Suprapubic skin (tissue), 4 donors: ENCODE measurements around the gene RALGPS1.

Source experiments
- CTCF ChIP-seq, 2 donors: fragments of 200-600 bp in 1 of 2; fragments of 450-650 bp in 1 of 2; sonication (generic) in 1 of 2; IDR thresholded peaks; one replicate each; pipeline ENCODE4 v1.5.1; 2016 to 2019; ENCODE audit warnings: antibody characterized with exemption in 2 of 2, mild to moderate bottlenecking in 1 of 2, moderate library complexity in 1 of 2
- EP300 ChIP-seq: sonication (generic); formaldehyde crosslinking; IDR thresholded peaks from one replicate; pipeline ENCODE4 v1.6.1; 2017; ENCODE audit warnings: antibody characterized with exemption
- POLR2A ChIP-seq, 2 donors: fragments of 450-650 bp; IDR thresholded peaks; one replicate each; pipeline ENCODE4 v1.6.1; 2017; ENCODE audit warnings: antibody characterized with exemption in 2 of 2, mild to moderate bottlenecking in 2 of 2, moderate library complexity in 2 of 2
- POLR2AphosphoS5 ChIP-seq, 3 donors: sonication (generic); formaldehyde crosslinking; IDR thresholded peaks; one replicate each; pipeline ENCODE4 v1.6.1; 2017; ENCODE audit warnings: antibody characterized with exemption in 3 of 3

DNA sequence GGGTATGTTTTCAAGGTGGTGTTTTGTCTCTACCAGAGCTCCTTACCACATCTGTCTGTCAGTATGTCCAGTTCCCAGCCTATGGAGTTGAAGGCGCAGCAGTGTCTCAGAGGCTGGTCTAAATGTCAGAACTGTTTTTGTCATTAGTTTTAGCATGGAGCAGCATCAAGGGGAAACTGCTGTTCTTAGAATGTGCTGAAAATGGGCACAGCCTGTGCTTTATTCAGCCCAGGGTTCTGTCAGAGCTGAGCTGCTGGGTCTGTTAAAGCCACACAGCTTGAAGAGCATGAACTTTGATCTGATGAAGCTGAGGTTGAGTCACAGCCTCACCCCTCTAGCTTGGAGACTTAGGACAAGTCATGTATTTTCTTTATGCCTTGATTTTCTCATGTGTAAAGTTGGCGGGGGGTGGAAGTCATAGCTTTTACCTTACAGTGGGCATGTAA, 71.9 kb downstream of the RALGPS1 start:
- TF ChIP-seq CTCF (IDR thresholded peaks at IDR 0.05) (no peak), EP300 (no peak), POLR2AphosphoS5 (IDR thresholded peaks at IDR 0.05) (no peak), POLR2A (IDR thresholded peaks at IDR 0.05) (no peak)
